Lung (tissue), 12 donors: Measurements from ENCODE around the gene FAM241B. TPM values are rescaled to one million over a fixed set of nuclear protein-coding genes. Genes with fewer than 3 reads are reported as not detected.

ENCODE experiments used
- ATAC-seq: fragments of 200-7000 bp; cut with Tn5 transposase; one replicate; pipeline ENCODE4 v1.9.1; 2020; ENCODE audit warnings: moderate number of reproducible peaks; ENCODE audit not compliant: insufficient read depth, low FRiP score
- DNase-seq, 3 donors: peaks; one replicate each; pipeline ENCODE4 v3.0.0-alpha.2; 2013 to 2017
- H3K27ac ChIP-seq, 2 donors: one replicate each; pipeline ENCODE4 v1.5.1; 2013; ENCODE audit warnings: mild to moderate bottlenecking in 2 of 2, moderate library complexity in 2 of 2, control low read depth in 1 of 2, inconsistent platforms in 1 of 2, low read depth in 1 of 2, low read length in 1 of 2
- H3K27me3 ChIP-seq, 3 donors: one replicate each; pipeline ENCODE4 v1.5.1; 2013; ENCODE audit warnings: low read length in 2 of 3; ENCODE audit not compliant: control insufficient read depth in 3 of 3, insufficient read depth in 3 of 3
- H3K36me3 ChIP-seq, 4 donors: one replicate each; pipeline ENCODE4 v1.5.1; 2013; ENCODE audit warnings: low read length in 4 of 4, mild to moderate bottlenecking in 1 of 4, moderate library complexity in 1 of 4; ENCODE audit not compliant: control insufficient read depth in 4 of 4, insufficient read depth in 4 of 4
- H3K4me1 ChIP-seq, 5 donors: one replicate each; pipeline ENCODE4 v1.5.1; 2013; ENCODE audit warnings: low read length in 5 of 5, mild to moderate bottlenecking in 2 of 5, moderate library complexity in 1 of 5; ENCODE audit not compliant: control insufficient read depth in 5 of 5, insufficient read depth in 5 of 5
- H3K4me3 ChIP-seq: one replicate; pipeline ENCODE4 v1.5.1; 2013; ENCODE audit warnings: mild to moderate bottlenecking, control low read depth, moderate library complexity
- H3K9ac ChIP-seq, 2 donors: one replicate each; pipeline ENCODE4 v1.5.1; 2013; ENCODE audit warnings: low read length in 2 of 2, control low read depth in 1 of 2; ENCODE audit not compliant: insufficient read depth in 1 of 2
- H3K9me3 ChIP-seq, 4 donors: one replicate each; pipeline ENCODE4 v1.5.1; 2013; ENCODE audit warnings: low read length in 3 of 4, mild to moderate bottlenecking in 1 of 4, moderate library complexity in 1 of 4; ENCODE audit not compliant: control insufficient read depth in 4 of 4, insufficient read depth in 3 of 4
- WGBS, 2 donors: extraction: QIAGEN DNeasy Blood & Tissue Kit; methylation state at CpG; one replicate each; pipeline ENCODE4 v1.1.7; 2013; 5-methylcytosine and 5-hydroxymethylcytosine counted together
- polyA plus RNA-seq, 2 donors: library from polyadenylated mRNA; stranded (reverse); fragments of 200-250 nt; gene quantifications; one replicate each; pipeline ENCODE4 v1.2.1, GENCODE V29; 2013
- total RNA-seq, 2 donors: library from RNA; depleted of rRNA in 1 of 2; stranded (reverse); fragments of >200 nt in 1 of 2; gene quantifications; one replicate each; pipeline ENCODE4 v1.2.1, GENCODE V29; 2014 to 2021
- TF ChIP-seq, protein P1 (sequence below): IDR thresholded peaks from 2 replicates; pipeline ENCODE4 v1.5.1; 2012; ENCODE audit warnings: mild to moderate bottlenecking; ENCODE audit errors: control extremely low read depth, extremely low read depth
- donor health status: control.
- donor health status: control.
- donor health status: Bipolar disorder and iron deficiency.
- donor health status: healthy.
- donor health status: DM: yes; HTN: yes; CAD: no.

FAM241B gene
- total and polyA plus RNA-seq, 4 donors = 1.5 to 12.2 (median 8.4) TPM

DNA sequence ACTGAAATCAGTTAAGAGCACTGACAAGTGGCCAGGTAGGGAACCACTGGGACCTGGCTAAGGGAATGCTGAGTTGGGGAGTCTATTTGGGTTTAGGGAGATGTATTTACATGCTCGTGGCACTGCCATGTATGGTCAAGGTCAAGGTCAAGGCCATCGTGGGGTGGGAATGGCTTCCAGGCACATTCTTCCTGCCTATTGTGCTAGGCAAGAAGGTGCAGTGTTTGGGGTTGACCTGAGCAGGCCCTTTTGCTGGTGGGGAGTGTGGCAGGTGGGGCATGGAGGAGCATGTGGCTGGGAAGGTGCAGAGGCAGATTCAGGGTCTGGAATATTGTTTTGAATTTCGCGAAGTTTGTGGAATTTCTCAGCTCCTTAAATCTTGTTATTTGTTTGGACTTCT, 17.8 kb downstream of the FAM241B start:
- ATAC-seq (no peak), DNase-seq (no peak)
- H3K9ac ChIP-seq = no peak overlapping the region
- no peaks in the 10 kb centered on the region for H3K27me3 ChIP-seq
- no peak overlapping the region for H3K27ac ChIP-seq
- no peaks in the 10 kb centered on the region for H3K9me3 ChIP-seq
- H3K4me1 ChIP-seq = peaks cover 0 to 18% (median 0%) of the 10 kb centered on the region in 5 donors
- no peaks in the 10 kb centered on the region for H3K36me3 ChIP-seq
- TF ChIP-seq, protein P1, sequence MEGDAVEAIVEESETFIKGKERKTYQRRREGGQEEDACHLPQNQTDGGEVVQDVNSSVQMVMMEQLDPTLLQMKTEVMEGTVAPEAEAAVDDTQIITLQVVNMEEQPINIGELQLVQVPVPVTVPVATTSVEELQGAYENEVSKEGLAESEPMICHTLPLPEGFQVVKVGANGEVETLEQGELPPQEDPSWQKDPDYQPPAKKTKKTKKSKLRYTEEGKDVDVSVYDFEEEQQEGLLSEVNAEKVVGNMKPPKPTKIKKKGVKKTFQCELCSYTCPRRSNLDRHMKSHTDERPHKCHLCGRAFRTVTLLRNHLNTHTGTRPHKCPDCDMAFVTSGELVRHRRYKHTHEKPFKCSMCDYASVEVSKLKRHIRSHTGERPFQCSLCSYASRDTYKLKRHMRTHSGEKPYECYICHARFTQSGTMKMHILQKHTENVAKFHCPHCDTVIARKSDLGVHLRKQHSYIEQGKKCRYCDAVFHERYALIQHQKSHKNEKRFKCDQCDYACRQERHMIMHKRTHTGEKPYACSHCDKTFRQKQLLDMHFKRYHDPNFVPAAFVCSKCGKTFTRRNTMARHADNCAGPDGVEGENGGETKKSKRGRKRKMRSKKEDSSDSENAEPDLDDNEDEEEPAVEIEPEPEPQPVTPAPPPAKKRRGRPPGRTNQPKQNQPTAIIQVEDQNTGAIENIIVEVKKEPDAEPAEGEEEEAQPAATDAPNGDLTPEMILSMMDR = no peak
- WGBS, 2 donors = 75 to 88% methylated on average over 4 of the region's 4 CpGs
- H3K4me3 ChIP-seq = no peak overlapping the region

- Histone ChIP-seq H3K9me3 (peaks cover 0 to 2% (median 0%) of the 10 kb centered on the region in 4 donors), H3K4me1 (peaks cover 0 to 18% (median 0%) of the 10 kb centered on the region in 5 donors), H3K4me3 (no peak overlapping the region), H3K27ac (no peak overlapping the region), H3K36me3 (no peaks in the 10 kb centered on the region), H3K9ac (no peak overlapping the region), H3K27me3 (no peaks in the 10 kb centered on the region)
- TF ChIP-seq, protein P1 = no peak
- DNase-seq (no peak), ATAC-seq (no peak)
- WGBS, 2 donors = 89 to 90% methylated on average over 5 of the region's 5 CpGs
Observed at GRCh38 chr10:69648461-69648860, 18.4 kb downstream of the FAM241B start.

DNA sequence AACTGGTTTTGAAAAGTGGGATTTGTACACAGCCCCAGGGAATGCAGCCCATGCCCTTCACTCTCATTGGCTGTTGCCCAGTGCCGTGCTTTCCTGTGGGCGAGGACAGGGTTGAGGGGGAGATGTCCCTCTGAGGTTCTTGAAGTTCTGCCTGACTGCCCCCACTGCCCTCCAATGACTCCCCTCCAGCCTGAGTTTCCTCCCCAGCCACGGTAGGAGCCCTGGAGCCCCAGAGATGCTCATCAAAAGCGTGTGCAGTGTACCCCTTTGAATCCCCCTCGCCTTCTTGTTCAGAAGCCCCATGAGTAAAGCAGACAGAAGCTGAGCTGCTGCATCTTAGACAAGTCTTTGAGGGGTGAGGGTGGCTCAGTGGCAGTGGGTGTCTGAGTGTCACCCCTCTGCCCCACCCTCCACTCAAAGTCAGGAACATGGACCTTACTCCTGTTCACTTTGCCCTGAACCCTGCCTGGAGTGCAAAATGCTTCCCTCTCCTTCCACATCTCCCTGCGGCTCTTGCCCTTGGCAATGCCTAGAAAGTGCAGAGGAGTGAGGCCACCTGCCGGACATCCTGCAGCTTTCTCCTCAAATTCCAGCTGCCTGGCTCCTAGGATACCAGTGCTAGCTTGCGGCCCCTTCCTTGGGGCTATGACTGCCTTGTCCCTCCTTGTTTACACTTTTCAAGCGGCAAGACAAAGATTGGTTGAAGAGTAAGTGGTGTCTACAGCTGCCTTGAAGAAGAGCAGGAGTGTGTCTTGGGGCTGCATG, 19.9 kb downstream of the FAM241B start:
- no peak overlapping the region for H3K4me3 ChIP-seq
- H3K4me1 ChIP-seq = peaks cover 0 to 18% (median 0%) of the 10 kb centered on the region in 5 donors
- DNase-seq (peak; percentile 53 to 57 (median 56)), ATAC-seq (no peak)
- 84 to 86% methylated on average over 9 of the region's 9 CpGs for WGBS, 2 donors
- H3K9ac ChIP-seq = no peak overlapping the region
- no peaks in the 10 kb centered on the region for H3K36me3 ChIP-seq
- peaks cover 0 to 2% (median 0%) of the 10 kb centered on the region in 4 donors for H3K9me3 ChIP-seq
- no peaks in the 10 kb centered on the region for H3K27me3 ChIP-seq
- no peak overlapping the region for H3K27ac ChIP-seq
- TF ChIP-seq, protein P1 = no peak
